DND-41 (cell line): Measurements from ENCODE around the gene MSI2.

Source experiments
- EZH2 ChIP-seq: IDR thresholded peaks from 3 replicates; pipeline ENCODE4 v1.6.1; 2012; ENCODE audit warnings: borderline replicate concordance, low read depth, mild to moderate bottlenecking, moderate library complexity, low read length, inconsistent platforms; ENCODE audit not compliant: severe bottlenecking
- TF ChIP-seq, protein P1 (sequence below): IDR thresholded peaks from 2 replicates; pipeline ENCODE4 v1.5.1; 2012; ENCODE audit warnings: borderline replicate concordance, low read length, moderate library complexity, mild to moderate bottlenecking; ENCODE audit not compliant: poor library complexity, severe bottlenecking; ENCODE audit errors: extremely low read depth

GRCh38 chr17:57375770-57376225 lies 119.5 kb downstream of the MSI2 start:
- TF ChIP-seq, protein P1, sequence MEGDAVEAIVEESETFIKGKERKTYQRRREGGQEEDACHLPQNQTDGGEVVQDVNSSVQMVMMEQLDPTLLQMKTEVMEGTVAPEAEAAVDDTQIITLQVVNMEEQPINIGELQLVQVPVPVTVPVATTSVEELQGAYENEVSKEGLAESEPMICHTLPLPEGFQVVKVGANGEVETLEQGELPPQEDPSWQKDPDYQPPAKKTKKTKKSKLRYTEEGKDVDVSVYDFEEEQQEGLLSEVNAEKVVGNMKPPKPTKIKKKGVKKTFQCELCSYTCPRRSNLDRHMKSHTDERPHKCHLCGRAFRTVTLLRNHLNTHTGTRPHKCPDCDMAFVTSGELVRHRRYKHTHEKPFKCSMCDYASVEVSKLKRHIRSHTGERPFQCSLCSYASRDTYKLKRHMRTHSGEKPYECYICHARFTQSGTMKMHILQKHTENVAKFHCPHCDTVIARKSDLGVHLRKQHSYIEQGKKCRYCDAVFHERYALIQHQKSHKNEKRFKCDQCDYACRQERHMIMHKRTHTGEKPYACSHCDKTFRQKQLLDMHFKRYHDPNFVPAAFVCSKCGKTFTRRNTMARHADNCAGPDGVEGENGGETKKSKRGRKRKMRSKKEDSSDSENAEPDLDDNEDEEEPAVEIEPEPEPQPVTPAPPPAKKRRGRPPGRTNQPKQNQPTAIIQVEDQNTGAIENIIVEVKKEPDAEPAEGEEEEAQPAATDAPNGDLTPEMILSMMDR, result no peak
- TF ChIP-seq EZH2, result no peak
